SK-N-SH treated with all-trans-retinoic acid at 6 μM for 48 hours (cell line): ENCODE results near the gene CDH26.

Experiments
- ATAC-seq: fragments of 200-7000 bp; cut with Tn5 transposase; 3 replicates; pipeline ENCODE4 v1.9.1; 2020; ENCODE audit warnings: mild to moderate bottlenecking, moderate library complexity
- ARNTL ChIP-seq: fragments of 450-650 bp; formaldehyde crosslinking; IDR thresholded peaks from 2 replicates; pipeline ENCODE4 v1.5.0; 2020; ENCODE audit warnings: low read depth, mild to moderate bottlenecking, moderate library complexity, borderline replicate concordance
- CSDC2 ChIP-seq: fragments of 250-450 bp; sonication (Bioruptor Pico); IDR thresholded peaks from 2 replicates; pipeline ENCODE4 v1.5.0; 2020; ENCODE audit warnings: mild to moderate bottlenecking, moderate library complexity
- ESRRG ChIP-seq: fragments of 250-450 bp; sonication (Bioruptor Pico); IDR thresholded peaks from 2 replicates; pipeline ENCODE4 v1.6.1; 2021; ENCODE audit warnings: mild to moderate bottlenecking
- GLIS3 ChIP-seq: fragments of 250-450 bp; sonication (Bioruptor Pico); IDR thresholded peaks from 2 replicates; pipeline ENCODE4 v1.5.0; 2020; ENCODE audit warnings: mild to moderate bottlenecking, moderate library complexity
- ISL1 ChIP-seq: fragments of 250-450 bp; sonication (Bioruptor Pico); IDR thresholded peaks from 2 replicates; pipeline ENCODE4 v2.1.2; 2022; ENCODE audit warnings: mild to moderate bottlenecking, moderate library complexity
- OSR1 ChIP-seq: fragments of 250-450 bp; sonication (Bioruptor Pico); IDR thresholded peaks from 2 replicates; pipeline ENCODE4 v1.8.0; 2022; ENCODE audit warnings: moderate library complexity, mild to moderate bottlenecking, inconsistent platforms
- PATZ1 ChIP-seq: fragments of 250-450 bp; sonication (Bioruptor Pico); IDR thresholded peaks from 2 replicates; pipeline ENCODE4 v1.8.0; 2020; ENCODE audit warnings: mild to moderate bottlenecking, moderate library complexity, borderline replicate concordance
- PPARA ChIP-seq: fragments of 250-450 bp; sonication (Bioruptor Pico); IDR thresholded peaks from 2 replicates; pipeline ENCODE4 v1.5.0; 2020; ENCODE audit warnings: mild to moderate bottlenecking, borderline replicate concordance
- RARB ChIP-seq: fragments of 250-450 bp; sonication (Bioruptor Pico); IDR thresholded peaks from 2 replicates; pipeline ENCODE4 v1.8.0; 2021; ENCODE audit warnings: mild to moderate bottlenecking, moderate library complexity
- TCF4 ChIP-seq: fragments of 250-450 bp; sonication (Bioruptor Pico); IDR thresholded peaks from 2 replicates; pipeline ENCODE4 v1.8.0; 2021; ENCODE audit warnings: mild to moderate bottlenecking, moderate library complexity, borderline replicate concordance
- TOX ChIP-seq: fragments of 250-450 bp; sonication (Bioruptor Pico); IDR thresholded peaks from 2 replicates; pipeline ENCODE4 v1.8.0; 2021; ENCODE audit warnings: mild to moderate bottlenecking, moderate library complexity, borderline replicate concordance
- TSHZ2 ChIP-seq: fragments of 250-450 bp; sonication (Bioruptor Pico); IDR thresholded peaks from 2 replicates; pipeline ENCODE4 v1.5.0; 2020; ENCODE audit warnings: mild to moderate bottlenecking, moderate library complexity
- ZC3H10 ChIP-seq: fragments of 250-450 bp; sonication (Bioruptor Pico); IDR thresholded peaks from 2 replicates; pipeline ENCODE4 v1.5.1; 2021; ENCODE audit warnings: mild to moderate bottlenecking, moderate library complexity
- ZFP3 ChIP-seq: fragments of 250-450 bp; sonication (Bioruptor Pico); IDR thresholded peaks from 2 replicates; pipeline ENCODE4 v1.5.0; 2020; ENCODE audit warnings: mild to moderate bottlenecking, moderate library complexity
- ZFP30 ChIP-seq: fragments of 450-650 bp; formaldehyde crosslinking; IDR thresholded peaks from 2 replicates; pipeline ENCODE4 v1.5.0; 2022; ENCODE audit warnings: mild to moderate bottlenecking, moderate library complexity
- ZNF565 ChIP-seq: fragments of 450-650 bp; formaldehyde crosslinking; conservative IDR thresholded peaks from 2 replicates; pipeline ENCODE4 v1.5.0; 2020; ENCODE audit warnings: low read depth, mild to moderate bottlenecking, moderate library complexity
- ZNF8 ChIP-seq: fragments of 450-650 bp; formaldehyde crosslinking; IDR thresholded peaks from 2 replicates; pipeline ENCODE4 v1.5.0; 2020; ENCODE audit warnings: mild to moderate bottlenecking, moderate library complexity
- TF ChIP-seq, protein P1 (sequence below): fragments of 250-450 bp; sonication (Bioruptor Pico); IDR thresholded peaks from 2 replicates; pipeline ENCODE4 v1.5.1; 2021; ENCODE audit warnings: mild to moderate bottlenecking, moderate library complexity
- TF ChIP-seq, protein P2 (sequence below): fragments of 250-450 bp; sonication (Bioruptor Pico); IDR thresholded peaks from 2 replicates; pipeline ENCODE4 v1.8.0; 2021; ENCODE audit warnings: low read depth, mild to moderate bottlenecking, moderate library complexity, borderline replicate concordance

The CDH26 gene

DNA sequence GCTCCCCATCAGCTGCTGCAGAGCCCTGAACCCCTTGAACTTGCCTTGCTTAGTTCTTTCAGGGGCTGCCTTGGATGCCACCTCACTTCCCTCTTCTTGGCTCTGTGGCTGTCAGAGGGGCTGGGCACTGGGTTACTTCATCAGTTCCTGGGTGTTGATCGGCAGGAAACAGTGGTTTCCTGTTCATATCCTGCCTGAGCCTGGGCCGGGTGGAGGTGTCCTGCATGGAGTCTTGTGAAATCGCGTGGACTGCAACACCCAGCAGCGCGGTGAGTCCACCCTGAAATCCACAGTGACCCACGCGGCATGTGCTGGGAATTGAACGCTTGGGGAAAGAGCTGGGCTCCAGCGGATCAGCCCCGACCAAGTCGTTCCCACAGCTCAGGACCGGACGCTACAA is 97.5 kb downstream of the CDH26 start (continued):
- no peak for TF ChIP-seq TSHZ2 (CRISPR knock-in tag)
- TF ChIP-seq OSR1 (CRISPR knock-in tag), result no peak
- TF ChIP-seq ZNF565 (CRISPR knock-in tag), result no peak
- no peak for TF ChIP-seq ZNF8 (CRISPR knock-in tag)
- TF ChIP-seq CSDC2, result no peak
- no peak for TF ChIP-seq ZFP3 (CRISPR knock-in tag)

GRCh38 chr20:60056407-60057122 is 98.3 kb downstream of the CDH26 start:
- TF ChIP-seq TCF4 (CRISPR knock-in tag) (no peak), RARB (CRISPR knock-in tag) (no peak), ZFP30 (CRISPR knock-in tag) (no peak), ESRRG (CRISPR knock-in tag) (no peak), ZFP3 (CRISPR knock-in tag) (no peak), GLIS3 (no peak), TOX (CRISPR knock-in tag) (no peak)
- TF ChIP-seq, protein P1, sequence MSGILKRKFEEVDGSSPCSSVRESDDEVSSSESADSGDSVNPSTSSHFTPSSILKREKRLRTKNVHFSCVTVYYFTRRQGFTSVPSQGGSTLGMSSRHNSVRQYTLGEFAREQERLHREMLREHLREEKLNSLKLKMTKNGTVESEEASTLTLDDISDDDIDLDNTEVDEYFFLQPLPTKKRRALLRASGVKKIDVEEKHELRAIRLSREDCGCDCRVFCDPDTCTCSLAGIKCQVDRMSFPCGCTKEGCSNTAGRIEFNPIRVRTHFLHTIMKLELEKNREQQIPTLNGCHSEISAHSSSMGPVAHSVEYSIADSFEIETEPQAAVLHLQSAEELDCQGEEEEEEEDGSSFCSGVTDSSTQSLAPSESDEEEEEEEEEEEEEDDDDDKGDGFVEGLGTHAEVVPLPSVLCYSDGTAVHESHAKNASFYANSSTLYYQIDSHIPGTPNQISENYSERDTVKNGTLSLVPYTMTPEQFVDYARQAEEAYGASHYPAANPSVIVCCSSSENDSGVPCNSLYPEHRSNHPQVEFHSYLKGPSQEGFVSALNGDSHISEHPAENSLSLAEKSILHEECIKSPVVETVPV (CRISPR knock-in tag), result no peak
- TF ChIP-seq, protein P2, sequence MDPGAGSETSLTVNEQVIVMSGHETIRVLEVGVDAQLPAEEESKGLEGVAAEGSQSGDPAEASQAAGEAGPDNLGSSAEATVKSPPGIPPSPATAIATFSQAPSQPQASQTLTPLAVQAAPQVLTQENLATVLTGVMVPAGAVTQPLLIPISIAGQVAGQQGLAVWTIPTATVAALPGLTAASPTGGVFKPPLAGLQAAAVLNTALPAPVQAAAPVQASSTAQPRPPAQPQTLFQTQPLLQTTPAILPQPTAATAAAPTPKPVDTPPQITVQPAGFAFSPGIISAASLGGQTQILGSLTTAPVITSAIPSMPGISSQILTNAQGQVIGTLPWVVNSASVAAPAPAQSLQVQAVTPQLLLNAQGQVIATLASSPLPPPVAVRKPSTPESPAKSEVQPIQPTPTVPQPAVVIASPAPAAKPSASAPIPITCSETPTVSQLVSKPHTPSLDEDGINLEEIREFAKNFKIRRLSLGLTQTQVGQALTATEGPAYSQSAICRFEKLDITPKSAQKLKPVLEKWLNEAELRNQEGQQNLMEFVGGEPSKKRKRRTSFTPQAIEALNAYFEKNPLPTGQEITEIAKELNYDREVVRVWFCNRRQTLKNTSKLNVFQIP (CRISPR knock-in tag), result no peak
- no peak for ATAC-seq

GRCh38 chr20:60057123-60057865 is 99.1 kb downstream of the CDH26 start:
- no peak for ATAC-seq
- TF ChIP-seq TCF4 (CRISPR knock-in tag) (no peak), ZC3H10 (CRISPR knock-in tag) (no peak), ZFP30 (CRISPR knock-in tag) (no peak)

- no peak for ATAC-seq
- no peak for TF ChIP-seq PATZ1 (CRISPR knock-in tag)
- TF ChIP-seq ZNF565 (CRISPR knock-in tag), result no peak
- TF ChIP-seq ZFP3 (CRISPR knock-in tag), result no peak
- TF ChIP-seq ARNTL (CRISPR knock-in tag), result no peak
- TF ChIP-seq PPARA (CRISPR knock-in tag), result no peak
- TF ChIP-seq ZC3H10 (CRISPR knock-in tag), result no peak
- TF ChIP-seq ESRRG (CRISPR knock-in tag), result no peak
- TF ChIP-seq, protein P1 (CRISPR knock-in tag), result no peak
- TF ChIP-seq RARB (CRISPR knock-in tag), result no peak
- TF ChIP-seq ISL1 (CRISPR knock-in tag), result no peak
- TF ChIP-seq ZNF8 (CRISPR knock-in tag), result no peak
- no peak for TF ChIP-seq GLIS3
- TF ChIP-seq, protein P2 (CRISPR knock-in tag), result no peak
- TF ChIP-seq ZFP30 (CRISPR knock-in tag), result no peak
These were observed 99.9 kb downstream of the CDH26 start for GRCh38 chr20:60057866-60058807.
